Limb (tissue), 2 donors: ENCODE measurements around the gene CCL7.
A peak's percentile ranks its signal among the peaks of the same experiment; 100 is the strongest.

Experiments
- DNase-seq, 2 donors: peaks; one replicate each; pipeline ENCODE4 v3.0.0-alpha.2; 2016; ENCODE audit errors: extremely low spot score in 2 of 2

Gene CCL7

GRCh38 chr17:34246446-34246845 lies 23.6 kb upstream of the CCL7 start:
- DNase-seq: no peak

GRCh38 chr17:34246881-34247280 lies 23.1 kb upstream of the CCL7 start:
- no peak for DNase-seq

GRCh38 chr17:34248511-34249024 lies 21.5 kb upstream of the CCL7 start:
- DNase-seq: no peak

GRCh38 chr17:34249061-34249460 lies 21.0 kb upstream of the CCL7 start:
- no peak for DNase-seq

- no peak for DNase-seq
Measured at GRCh38 chr17:34249478-34249877, 20.5 kb upstream of the CCL7 start.

- DNase-seq: no peak
Measured at GRCh38 chr17:34251186-34251585, 18.8 kb upstream of the CCL7 start.

GRCh38 chr17:34252095-34252443 lies 18.0 kb upstream of the CCL7 start:
- DNase-seq: no peak

GRCh38 chr17:34252444-34253138 lies 17.4 kb upstream of the CCL7 start:
- peak; percentile 86 to 92 for DNase-seq

- no peak for DNase-seq
Measured at GRCh38 chr17:34253139-34253525, 16.9 kb upstream of the CCL7 start.

GRCh38 chr17:34254146-34254545 lies 15.9 kb upstream of the CCL7 start:
- DNase-seq: no peak

- DNase-seq: peak; percentile 79 to 88
Measured at GRCh38 chr17:34254651-34255380, 15.2 kb upstream of the CCL7 start, which contains the start of gene CCL2. CCL2 (plus strand) TSS chr17:34255285; CDS start chr17:34255350, 65 bp downstream.

- no peak for DNase-seq
Measured at GRCh38 chr17:34255381-34255732, 14.7 kb upstream of the CCL7 start.

GRCh38 chr17:34255841-34256240 lies 14.2 kb upstream of the CCL7 start:
- no peak for DNase-seq

- no peak for DNase-seq
Measured at GRCh38 chr17:34257299-34257985, 12.6 kb upstream of the CCL7 start.

- no peak for DNase-seq
Measured at GRCh38 chr17:34257986-34258326, 12.1 kb upstream of the CCL7 start.

GRCh38 chr17:34259146-34259545 lies 10.9 kb upstream of the CCL7 start:
- no peak for DNase-seq

GRCh38 chr17:34260861-34261260 lies 9.2 kb upstream of the CCL7 start:
- no peak for DNase-seq

GRCh38 chr17:34261568-34262337 lies 8.3 kb upstream of the CCL7 start:
- no peak for DNase-seq

GRCh38 chr17:34265711-34266110 lies 4.3 kb upstream of the CCL7 start:
- DNase-seq: no peak

GRCh38 chr17:34275881-34276280 lies 5.9 kb downstream of the CCL7 start:
- DNase-seq: peak in 1 of 2 donors; percentile 70

- no peak for DNase-seq
Measured at GRCh38 chr17:34276826-34277225, 6.8 kb downstream of the CCL7 start.

- DNase-seq: no peak
Measured at GRCh38 chr17:34283571-34283970, 13.6 kb downstream of the CCL7 start.
